ENCODE measurements around the gene BBS4. TPM values are rescaled to one million over a fixed set of nuclear protein-coding genes. Genes with fewer than 3 reads are reported as not detected.
"Not testable (repeated sequence)": the region's sequence is repeated elsewhere in the genome, so short reads cannot be mapped to it uniquely, and the experiment has no call there.

Gene BBS4
- polyA plus RNA-seq, 1 donor (not counting 4 experiments of a cell fraction or from before 2014, with no cell fraction given): 16.5 TPM

- FAIRE-seq; H3K27me3 ChIP-seq (ENCODE audit: control insufficient read depth, extremely low read depth, insufficient read depth, low read length); dilution Hi-C loops (cut with MboI; ENCODE audit: extremely low pct_ligation_motif_present, low sequenced_read_pairs); DNase-seq (ENCODE audit: low read depth, low spot score); H3K4me1 ChIP-seq (ENCODE audit: control insufficient read depth, extremely low read depth, insufficient read depth, low read length); H3K9ac ChIP-seq (ENCODE audit: control insufficient read depth, extremely low read depth, insufficient read depth, low read length); H3K79me2 ChIP-seq (ENCODE audit: control insufficient read depth, insufficient read depth, low read length); H2AFZ ChIP-seq (ENCODE audit: control insufficient read depth, low read length); H3K4me3 ChIP-seq (ENCODE audit: control insufficient read depth in 2 of 3, extremely low read depth in 1 of 3, insufficient read depth in 2 of 3, low read depth in 1 of 3, low read length in 3 of 3); H4K20me1 ChIP-seq (ENCODE audit: control insufficient read depth, extremely low read depth, insufficient read depth, low read length); H3K9me1 ChIP-seq (ENCODE audit: control insufficient read depth, extremely low read depth, insufficient read depth, low read length); H3K36me3 ChIP-seq (ENCODE audit: control insufficient read depth in 2 of 2, extremely low read depth in 1 of 2, insufficient read depth in 2 of 2, low read length in 2 of 2); H3K4me2 ChIP-seq (ENCODE audit: control insufficient read depth, extremely low read depth, insufficient read depth, low read depth, low read length); H3K9me3 ChIP-seq (ENCODE audit: control insufficient read depth, low read depth, low read length); H3K27ac ChIP-seq (ENCODE audit: control insufficient read depth, insufficient read depth, low read length): not testable (repeated sequence)
Measured at GRCh38 chr15:72642271-72642670, 43.7 kb upstream of the BBS4 start.

DNA sequence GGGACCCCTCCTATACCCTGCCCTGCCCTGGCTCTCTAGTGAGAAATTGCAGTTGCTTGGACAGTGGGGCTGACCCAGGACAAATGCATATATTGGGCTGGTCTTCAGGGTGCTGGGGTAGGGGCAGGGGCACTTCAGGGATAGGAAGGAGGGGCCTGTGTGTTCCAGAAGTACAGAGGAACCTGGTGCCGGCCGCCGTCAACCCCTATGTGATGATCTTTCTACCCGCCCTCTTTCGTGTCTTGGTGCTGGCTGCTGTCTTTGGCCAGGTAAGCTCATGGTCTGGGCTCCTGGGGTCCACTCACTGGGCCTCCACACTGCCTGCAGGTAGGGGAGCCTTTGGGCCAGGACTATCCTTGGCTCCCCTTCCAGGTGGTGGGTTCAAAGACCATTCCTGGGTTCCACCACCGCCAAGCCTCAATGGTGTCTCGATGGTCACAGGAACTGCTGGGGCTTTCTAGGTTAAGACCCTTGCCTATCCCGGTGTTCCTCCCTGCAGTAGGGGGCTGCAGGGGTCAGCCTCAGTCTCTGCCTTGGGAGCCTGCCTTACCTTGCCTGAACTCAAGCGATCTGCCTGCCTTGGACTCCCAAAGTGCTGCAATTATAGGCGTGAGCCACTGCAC is 37.3 kb upstream of the BBS4 start:
- H3K27me3 ChIP-seq (ENCODE audit: control insufficient read depth, extremely low read depth, insufficient read depth, low read length); H3K27ac ChIP-seq (ENCODE audit: control insufficient read depth, insufficient read depth, low read length); H3K9ac ChIP-seq (ENCODE audit: control insufficient read depth, extremely low read depth, insufficient read depth, low read length); DNase-seq (ENCODE audit: low read depth, low spot score); H3K9me3 ChIP-seq (ENCODE audit: control insufficient read depth, low read depth, low read length); H3K4me3 ChIP-seq (ENCODE audit: control insufficient read depth in 2 of 3, extremely low read depth in 1 of 3, insufficient read depth in 2 of 3, low read depth in 1 of 3, low read length in 3 of 3); H2AFZ ChIP-seq (ENCODE audit: control insufficient read depth, low read length); H3K79me2 ChIP-seq (ENCODE audit: control insufficient read depth, insufficient read depth, low read length); H3K4me2 ChIP-seq (ENCODE audit: control insufficient read depth, extremely low read depth, insufficient read depth, low read depth, low read length); FAIRE-seq; H4K20me1 ChIP-seq (ENCODE audit: control insufficient read depth, extremely low read depth, insufficient read depth, low read length); dilution Hi-C loops (cut with MboI; ENCODE audit: extremely low pct_ligation_motif_present, low sequenced_read_pairs); H3K9me1 ChIP-seq (ENCODE audit: control insufficient read depth, extremely low read depth, insufficient read depth, low read length); H3K4me1 ChIP-seq (ENCODE audit: control insufficient read depth, extremely low read depth, insufficient read depth, low read length); H3K36me3 ChIP-seq (ENCODE audit: control insufficient read depth in 2 of 2, extremely low read depth in 1 of 2, insufficient read depth in 2 of 2, low read length in 2 of 2): not testable (repeated sequence)

GRCh38 chr15:72654397-72654796 is 31.6 kb upstream of the BBS4 start, which contains the start of gene GOLGA6B:
TSS of gene GOLGA6B (plus strand) at chr15:72654697. CDS start at chr15:72654738, 41 bp downstream.
- H3K27me3 ChIP-seq (ENCODE audit: control insufficient read depth, extremely low read depth, insufficient read depth, low read length); H3K9me1 ChIP-seq (ENCODE audit: control insufficient read depth, extremely low read depth, insufficient read depth, low read length); FAIRE-seq; H3K9me3 ChIP-seq (ENCODE audit: control insufficient read depth, low read depth, low read length); H2AFZ ChIP-seq (ENCODE audit: control insufficient read depth, low read length); H4K20me1 ChIP-seq (ENCODE audit: control insufficient read depth, extremely low read depth, insufficient read depth, low read length); H3K4me2 ChIP-seq (ENCODE audit: control insufficient read depth, extremely low read depth, insufficient read depth, low read depth, low read length); H3K9ac ChIP-seq (ENCODE audit: control insufficient read depth, extremely low read depth, insufficient read depth, low read length); dilution Hi-C loops (cut with MboI; ENCODE audit: extremely low pct_ligation_motif_present, low sequenced_read_pairs); H3K4me3 ChIP-seq (ENCODE audit: control insufficient read depth in 2 of 3, extremely low read depth in 1 of 3, insufficient read depth in 2 of 3, low read depth in 1 of 3, low read length in 3 of 3); H3K36me3 ChIP-seq (ENCODE audit: control insufficient read depth in 2 of 2, extremely low read depth in 1 of 2, insufficient read depth in 2 of 2, low read length in 2 of 2); H3K4me1 ChIP-seq (ENCODE audit: control insufficient read depth, extremely low read depth, insufficient read depth, low read length); H3K79me2 ChIP-seq (ENCODE audit: control insufficient read depth, insufficient read depth, low read length); H3K27ac ChIP-seq (ENCODE audit: control insufficient read depth, insufficient read depth, low read length); DNase-seq (ENCODE audit: low read depth, low spot score): not testable (repeated sequence)

- H3K9me3 ChIP-seq (ENCODE audit: control insufficient read depth, low read depth, low read length); H4K20me1 ChIP-seq (ENCODE audit: control insufficient read depth, extremely low read depth, insufficient read depth, low read length); H3K27ac ChIP-seq (ENCODE audit: control insufficient read depth, insufficient read depth, low read length); H2AFZ ChIP-seq (ENCODE audit: control insufficient read depth, low read length); H3K4me2 ChIP-seq (ENCODE audit: control insufficient read depth, extremely low read depth, insufficient read depth, low read depth, low read length); H3K79me2 ChIP-seq (ENCODE audit: control insufficient read depth, insufficient read depth, low read length); H3K4me3 ChIP-seq (ENCODE audit: control insufficient read depth in 2 of 3, extremely low read depth in 1 of 3, insufficient read depth in 2 of 3, low read depth in 1 of 3, low read length in 3 of 3); H3K9ac ChIP-seq (ENCODE audit: control insufficient read depth, extremely low read depth, insufficient read depth, low read length); dilution Hi-C loops (cut with MboI; ENCODE audit: extremely low pct_ligation_motif_present, low sequenced_read_pairs); H3K36me3 ChIP-seq (ENCODE audit: control insufficient read depth in 2 of 2, extremely low read depth in 1 of 2, insufficient read depth in 2 of 2, low read length in 2 of 2); H3K4me1 ChIP-seq (ENCODE audit: control insufficient read depth, extremely low read depth, insufficient read depth, low read length); H3K27me3 ChIP-seq (ENCODE audit: control insufficient read depth, extremely low read depth, insufficient read depth, low read length); H3K9me1 ChIP-seq (ENCODE audit: control insufficient read depth, extremely low read depth, insufficient read depth, low read length); DNase-seq (ENCODE audit: low read depth, low spot score); FAIRE-seq: not testable (repeated sequence)
Measured at GRCh38 chr15:72656014-72656413, 30.0 kb upstream of the BBS4 start.

DNA sequence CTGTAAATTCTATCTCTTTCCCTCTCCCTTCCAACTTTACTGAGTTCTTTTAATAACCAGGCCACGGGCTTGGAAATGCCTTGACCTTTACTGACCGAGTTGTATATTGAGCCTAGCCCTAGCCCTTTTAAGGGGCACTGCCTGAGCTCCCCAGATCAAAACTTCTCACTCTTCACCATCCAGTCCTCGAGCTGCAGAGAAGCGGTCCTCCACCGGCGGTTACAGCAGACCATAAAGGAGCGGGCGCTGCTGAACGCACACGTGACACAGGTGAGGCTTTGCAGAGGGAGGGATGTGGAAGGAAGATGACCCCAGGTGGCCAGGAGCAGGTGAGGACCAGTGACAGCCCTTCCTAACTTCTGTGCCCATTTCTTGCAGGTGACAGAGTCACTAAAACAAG is 24.9 kb upstream of the BBS4 start:
- H3K79me2 ChIP-seq (ENCODE audit: control insufficient read depth, insufficient read depth, low read length); H3K4me2 ChIP-seq (ENCODE audit: control insufficient read depth, extremely low read depth, insufficient read depth, low read depth, low read length); FAIRE-seq; H3K9me3 ChIP-seq (ENCODE audit: control insufficient read depth, low read depth, low read length); H3K9me1 ChIP-seq (ENCODE audit: control insufficient read depth, extremely low read depth, insufficient read depth, low read length); H2AFZ ChIP-seq (ENCODE audit: control insufficient read depth, low read length); H3K4me1 ChIP-seq (ENCODE audit: control insufficient read depth, extremely low read depth, insufficient read depth, low read length); H3K36me3 ChIP-seq (ENCODE audit: control insufficient read depth in 2 of 2, extremely low read depth in 1 of 2, insufficient read depth in 2 of 2, low read length in 2 of 2); H3K27ac ChIP-seq (ENCODE audit: control insufficient read depth, insufficient read depth, low read length); H4K20me1 ChIP-seq (ENCODE audit: control insufficient read depth, extremely low read depth, insufficient read depth, low read length); dilution Hi-C loops (cut with MboI; ENCODE audit: extremely low pct_ligation_motif_present, low sequenced_read_pairs); DNase-seq (ENCODE audit: low read depth, low spot score); H3K4me3 ChIP-seq (ENCODE audit: control insufficient read depth in 2 of 3, extremely low read depth in 1 of 3, insufficient read depth in 2 of 3, low read depth in 1 of 3, low read length in 3 of 3); H3K27me3 ChIP-seq (ENCODE audit: control insufficient read depth, extremely low read depth, insufficient read depth, low read length); H3K9ac ChIP-seq (ENCODE audit: control insufficient read depth, extremely low read depth, insufficient read depth, low read length): not testable (repeated sequence)

Measured in keratinocyte (primary cell).